Measurements from ENCODE around the gene MAGT1.
A peak's percentile ranks its signal among the peaks of the same experiment; 100 is the strongest.

Gene MAGT1

GRCh38 chrX:77910108-77910840 is 15.0 kb upstream of the MAGT1 start, which contains the start of gene ATP7A (continued):
- TF ChIP-seq ZNF350 (tag by site-specific recombination; IDR thresholded peaks at IDR 0.05) (no peak), ZNF174 (tag by site-specific recombination; IDR thresholded peaks at IDR 0.05) (no peak), ZNF610 (tag by site-specific recombination; IDR thresholded peaks at IDR 0.05; ENCODE audit: borderline replicate concordance) (no peak), WT1 (tag by site-specific recombination; IDR thresholded peaks at IDR 0.05) (no peak), ZXDB (tag by site-specific recombination; IDR thresholded peaks at IDR 0.05) (peak; percentile 95), ELK4 (IDR thresholded peaks at IDR 0.05; ENCODE audit: borderline replicate concordance, low read depth, low read length) (no peak), KLF9 (tag by site-specific recombination; IDR thresholded peaks at IDR 0.05; ENCODE audit: low read depth) (no peak), ZNF114 (tag by site-specific recombination; IDR thresholded peaks at IDR 0.05) (no peak), ZNF10 (tag by site-specific recombination; IDR thresholded peaks at IDR 0.05) (no peak), TSHZ1 (tag by site-specific recombination; IDR thresholded peaks at IDR 0.05; ENCODE audit: borderline replicate concordance) (no peak; the same call in 1 of the 2 replicates), EGR2 (tag by site-specific recombination; IDR thresholded peaks at IDR 0.05; ENCODE audit: low read depth) (no peak), ZNF658 (tag by site-specific recombination; IDR thresholded peaks at IDR 0.05) (no peak), ZNF16 (tag by site-specific recombination; IDR thresholded peaks at IDR 0.05; ENCODE audit: low read depth) (no peak), ZNF280C (tag by site-specific recombination; IDR thresholded peaks at IDR 0.05) (no peak), SCRT1 (tag by site-specific recombination; IDR thresholded peaks at IDR 0.05; ENCODE audit: borderline replicate concordance) (no peak), ZNF132 (tag by site-specific recombination; IDR thresholded peaks at IDR 0.05; ENCODE audit: borderline replicate concordance) (no peak), ZSCAN30 (tag by site-specific recombination; IDR thresholded peaks at IDR 0.05) (0 out of 2 replicates have a peak, but pooled peaks have one; percentile 26), OSR2 (tag by site-specific recombination; IDR thresholded peaks at IDR 0.05) (peak; percentile 87), ZNF701 (tag by site-specific recombination; IDR thresholded peaks at IDR 0.05) (no peak; the same call in 1 of the 2 replicates), ZNF580 (tag by site-specific recombination; IDR thresholded peaks at IDR 0.05) (no peak), MZF1 (tag by site-specific recombination; IDR thresholded peaks at IDR 0.05; ENCODE audit: borderline replicate concordance) (no peak), ZNF121 (tag by site-specific recombination; IDR thresholded peaks at IDR 0.05) (no peak), ZNF157 (tag by site-specific recombination; IDR thresholded peaks at IDR 0.05) (no peak), ZNF571 (tag by site-specific recombination; IDR thresholded peaks at IDR 0.05) (no peak), PRDM4 (tag by site-specific recombination; IDR thresholded peaks at IDR 0.05) (no peak), TRIM28 (IDR thresholded peaks at IDR 0.05; ENCODE audit: borderline replicate concordance, low read length) (no peak), ZNF555 (tag by site-specific recombination; conservative IDR thresholded peaks at IDR 0.05) (no peak), ZNF37A (tag by site-specific recombination; IDR thresholded peaks at IDR 0.05) (no peak), ZNF777 (tag by site-specific recombination; IDR thresholded peaks at IDR 0.05; ENCODE audit: borderline replicate concordance) (no peak)
